HG02588 (cell line): ENCODE measurements around the gene DMRT3.

Source experiments
- ATAC-seq: cut with Tn5 transposase; IDR thresholded peaks from one replicate; pipeline ENCODE4 v1.9.1; 2021; ENCODE audit warnings: mild to moderate bottlenecking, moderate library complexity; ENCODE audit not compliant: unreplicated experiment

DMRT3 gene

GRCh38 chr9:976258-976942 is at the start of gene DMRT3:
Gene DMRT3 (plus strand): TSS chr9:976655. CDS start chr9:977002, 347 bp downstream.
- no peak for ATAC-seq

DNA sequence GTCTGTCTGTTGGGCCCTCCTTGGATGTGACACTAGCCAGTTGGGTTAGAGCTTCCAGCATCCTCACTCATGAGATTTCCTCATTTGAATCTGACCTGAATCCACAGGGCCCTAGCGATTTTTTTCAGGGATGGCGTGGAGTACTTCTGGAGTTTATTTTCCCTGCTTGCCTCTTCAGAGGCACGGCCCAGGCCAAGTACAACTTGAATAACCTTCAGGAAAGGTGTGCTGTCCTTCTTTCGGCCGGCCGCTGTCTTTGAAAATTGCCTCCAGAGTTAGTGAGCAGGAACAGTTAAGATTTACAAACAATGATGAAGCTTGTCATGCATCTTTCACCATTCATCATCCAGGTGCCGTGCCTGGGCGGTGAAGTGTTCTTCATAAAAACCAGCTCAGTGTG is 49.5 kb upstream of the DMRT3 start:
- no peak for ATAC-seq

DNA sequence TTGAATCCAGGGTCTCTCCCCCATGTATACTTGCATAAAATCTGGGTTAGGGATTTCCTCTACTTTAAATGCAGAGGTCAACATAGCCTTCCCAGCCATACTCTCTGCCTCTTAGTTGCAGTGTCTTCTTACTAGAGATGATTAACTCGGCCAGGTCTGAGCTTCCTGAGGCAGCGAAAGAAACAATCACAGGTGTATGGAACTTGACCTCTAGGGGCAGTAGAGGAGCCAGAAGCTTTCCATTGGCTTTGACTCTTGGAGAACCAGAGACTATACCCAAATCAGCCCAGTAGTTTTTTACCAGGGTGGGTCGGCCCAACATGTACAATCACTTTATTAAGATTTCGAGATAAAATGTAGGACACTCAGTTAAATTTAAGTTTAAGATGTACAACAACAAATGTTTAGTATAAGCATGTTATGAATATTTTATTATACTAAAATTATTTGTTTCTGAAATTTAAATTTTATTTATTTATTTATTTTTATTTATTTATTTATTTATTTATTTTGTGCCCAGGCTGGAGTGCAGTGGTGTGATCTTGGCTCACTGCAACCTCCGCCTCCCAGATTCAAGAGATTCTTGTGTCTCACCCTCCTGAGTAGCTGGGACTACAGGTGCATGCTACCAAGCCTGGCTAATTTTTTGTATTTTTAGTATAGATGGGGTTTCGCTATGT is 48.0 kb upstream of the DMRT3 start:
- ATAC-seq, result no peak

DNA sequence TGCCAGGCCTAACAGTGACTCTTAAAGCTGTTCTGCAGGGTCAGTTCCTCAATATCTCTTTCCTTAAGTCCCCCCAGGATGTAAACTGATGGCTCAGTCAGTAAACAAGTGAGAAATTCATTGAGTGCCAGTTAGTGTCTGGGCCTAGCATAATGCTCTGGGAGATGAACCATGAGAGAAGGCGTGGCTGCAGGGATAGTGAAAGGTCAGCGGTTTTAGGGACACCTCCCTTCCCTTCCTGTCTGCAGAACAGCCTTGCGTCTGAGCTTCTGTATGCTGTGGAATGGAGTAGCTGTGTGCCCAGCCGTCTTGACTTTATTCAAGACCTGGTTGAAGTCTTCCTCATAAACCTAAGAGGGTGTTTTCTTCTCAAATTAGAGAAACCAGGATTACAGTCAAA is 46.7 kb upstream of the DMRT3 start:
- ATAC-seq, result no peak

DNA sequence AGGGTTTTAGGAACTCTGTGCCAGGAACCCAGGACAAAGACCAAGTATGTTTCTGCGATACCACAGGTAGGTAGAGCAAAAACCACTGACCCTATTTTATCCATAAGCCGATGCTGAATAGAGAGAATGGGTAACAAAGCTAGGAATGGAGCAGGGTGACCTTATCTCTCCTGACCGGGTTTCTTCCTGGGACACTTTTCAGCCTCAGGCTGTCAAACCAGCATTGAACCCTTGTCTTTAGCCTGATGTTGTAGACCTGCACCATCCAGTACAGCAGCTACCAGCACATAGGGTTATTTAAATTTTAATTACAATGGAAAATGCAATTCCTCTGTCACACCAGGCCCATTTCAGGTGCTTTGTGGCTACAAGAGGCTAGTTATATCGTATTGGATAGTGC is 43.1 kb upstream of the DMRT3 start:
- ATAC-seq, result no peak

- ATAC-seq, result no peak
These were observed 41.0 kb upstream of the DMRT3 start for GRCh38 chr9:935348-935965.

GRCh38 chr9:942805-943580 is 33.5 kb upstream of the DMRT3 start:
- no peak for ATAC-seq

DNA sequence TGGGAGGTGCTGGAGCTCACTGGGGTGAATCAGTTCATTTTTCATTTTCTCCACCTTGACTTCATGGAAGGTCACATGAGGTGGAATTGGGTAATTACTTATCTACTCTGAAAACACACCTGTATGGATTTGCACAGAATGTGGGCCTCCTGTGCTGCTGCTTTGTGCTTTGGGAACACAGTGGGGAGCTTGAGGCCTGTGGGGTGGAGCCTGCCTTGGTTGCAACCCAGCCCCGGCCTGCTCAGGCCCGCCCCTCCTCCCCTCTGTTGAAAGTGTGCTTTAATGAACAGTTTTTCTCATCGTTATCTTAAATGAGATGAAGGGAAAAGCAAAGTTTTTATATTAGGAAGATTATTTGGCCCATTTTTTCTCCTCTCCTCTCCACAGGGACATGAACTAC is 28.5 kb upstream of the DMRT3 start:
- no peak for ATAC-seq

DNA sequence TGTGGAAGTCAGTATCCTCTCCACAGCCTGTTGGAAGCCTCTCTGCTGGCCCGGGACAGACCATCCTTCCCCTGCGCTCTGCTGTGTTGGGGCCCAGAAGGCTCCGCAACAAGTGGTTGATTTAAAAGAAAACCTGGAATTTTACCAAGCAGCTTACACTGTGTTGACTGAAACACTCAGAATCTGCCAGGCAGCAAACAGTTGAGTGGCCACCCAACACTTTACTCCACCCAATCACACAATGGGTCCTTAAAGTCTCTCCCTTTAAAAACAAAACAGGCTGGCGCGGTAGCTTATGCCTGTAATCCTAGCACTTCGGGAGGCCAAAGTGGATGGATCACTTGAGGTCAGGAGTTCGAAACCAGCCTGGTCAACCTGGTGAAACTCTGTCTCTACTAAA is 28.0 kb upstream of the DMRT3 start:
- no peak for ATAC-seq

- ATAC-seq, result no peak
These were observed 26.3 kb upstream of the DMRT3 start for GRCh38 chr9:950139-950538.

DNA sequence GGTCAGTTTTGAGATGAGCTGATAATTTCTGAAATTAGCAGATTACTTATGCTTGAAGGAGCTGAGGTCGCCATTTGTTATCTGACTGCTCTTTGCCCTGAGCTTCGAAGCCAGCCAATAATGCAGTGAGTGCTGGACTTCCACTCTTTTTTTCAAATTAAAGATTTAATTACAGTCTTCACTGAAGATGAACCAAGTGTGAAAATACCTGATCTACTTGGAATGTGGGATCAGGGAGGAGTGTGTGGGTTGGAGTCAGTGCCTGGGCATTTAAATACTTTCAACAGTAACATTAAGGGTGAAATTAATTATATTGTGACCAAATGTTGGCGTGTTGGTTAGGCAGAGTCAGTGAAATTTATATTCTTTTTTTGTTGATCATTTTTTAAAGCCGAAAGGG is 23.9 kb upstream of the DMRT3 start:
- ATAC-seq, result no peak

DNA sequence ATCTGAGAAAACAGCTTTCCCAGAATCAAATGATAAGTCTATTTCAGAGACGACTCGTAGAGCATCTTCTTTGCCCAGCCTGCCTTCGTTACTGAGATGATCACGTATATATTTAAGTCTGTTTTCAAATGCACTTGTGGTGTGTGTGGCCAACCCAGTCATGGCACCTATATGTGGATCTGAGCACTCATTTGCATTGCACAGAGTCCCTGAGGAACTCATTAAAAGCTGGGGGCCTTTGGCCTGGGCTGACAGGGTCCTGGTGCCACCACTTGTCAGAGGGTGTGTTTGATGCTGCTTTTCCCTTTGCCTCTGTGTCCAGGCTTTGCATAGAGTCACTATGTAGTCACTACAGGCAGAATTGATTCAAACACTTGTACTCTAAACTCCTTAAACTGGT is 17.4 kb upstream of the DMRT3 start:
- ATAC-seq, result no peak

GRCh38 chr9:959914-960313 is 16.5 kb upstream of the DMRT3 start:
- no peak for ATAC-seq

- no peak for ATAC-seq
These were observed 14.4 kb upstream of the DMRT3 start for GRCh38 chr9:962023-962422.

DNA sequence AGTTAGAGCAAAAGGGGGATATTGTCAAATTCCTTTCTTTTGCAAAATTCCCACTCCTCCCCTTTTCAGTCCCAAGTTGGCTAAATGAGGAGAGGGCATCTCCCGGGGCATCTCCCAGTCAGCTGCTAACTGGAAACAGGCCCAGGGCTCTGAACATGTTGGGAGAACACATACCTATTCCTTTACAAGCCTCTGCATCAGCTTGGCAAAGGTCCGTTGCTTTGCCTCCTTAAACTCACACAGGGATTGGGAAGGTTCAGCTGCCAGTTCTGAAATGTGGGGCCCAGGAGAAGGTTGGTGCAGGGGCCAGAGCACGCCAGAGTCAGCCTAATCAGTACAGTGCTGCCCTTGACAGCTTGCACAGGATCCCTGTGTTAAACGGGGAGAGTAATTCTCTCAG is 11.0 kb upstream of the DMRT3 start:
- no peak for ATAC-seq

GRCh38 chr9:966870-967269 is 9.6 kb upstream of the DMRT3 start:
- ATAC-seq, result no peak

- no peak for ATAC-seq
These were observed 9.0 kb upstream of the DMRT3 start for GRCh38 chr9:967436-967835.

DNA sequence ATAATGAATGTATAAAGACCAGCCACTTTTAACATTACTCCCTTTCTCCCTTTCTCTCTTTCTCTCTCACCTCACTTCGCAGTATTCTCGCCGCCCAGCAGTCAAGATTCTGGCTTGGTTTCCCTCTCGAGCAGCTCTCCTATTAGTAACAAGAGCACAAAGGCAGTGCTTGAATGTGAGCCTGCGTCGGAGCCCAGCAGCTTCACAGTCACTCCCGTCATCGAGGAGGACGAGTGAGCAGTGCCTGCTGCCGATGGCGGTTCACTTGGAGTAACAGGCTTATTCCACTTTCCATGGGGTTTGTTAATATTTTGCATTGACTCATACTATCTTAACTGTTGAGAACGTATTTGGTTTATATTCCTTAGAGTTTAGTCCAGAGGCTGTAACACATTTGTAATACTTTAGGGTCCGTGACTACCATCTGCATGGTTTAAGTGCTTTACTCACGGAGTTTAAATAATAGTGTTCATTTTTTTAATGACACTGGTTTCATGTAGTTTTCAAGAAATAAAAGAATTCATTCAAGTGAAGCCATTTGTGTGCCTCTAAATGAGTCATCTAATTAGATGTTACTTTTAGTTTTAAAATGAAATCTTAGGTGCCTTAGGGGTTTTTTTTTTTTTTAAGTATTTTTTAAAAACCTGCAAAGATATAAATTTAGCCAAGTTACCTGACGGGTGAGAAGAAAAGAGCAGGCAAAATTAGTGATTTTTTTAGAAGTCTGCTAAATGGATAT is 8.4 kb upstream of the DMRT3 start:
- ATAC-seq, result no peak

DNA sequence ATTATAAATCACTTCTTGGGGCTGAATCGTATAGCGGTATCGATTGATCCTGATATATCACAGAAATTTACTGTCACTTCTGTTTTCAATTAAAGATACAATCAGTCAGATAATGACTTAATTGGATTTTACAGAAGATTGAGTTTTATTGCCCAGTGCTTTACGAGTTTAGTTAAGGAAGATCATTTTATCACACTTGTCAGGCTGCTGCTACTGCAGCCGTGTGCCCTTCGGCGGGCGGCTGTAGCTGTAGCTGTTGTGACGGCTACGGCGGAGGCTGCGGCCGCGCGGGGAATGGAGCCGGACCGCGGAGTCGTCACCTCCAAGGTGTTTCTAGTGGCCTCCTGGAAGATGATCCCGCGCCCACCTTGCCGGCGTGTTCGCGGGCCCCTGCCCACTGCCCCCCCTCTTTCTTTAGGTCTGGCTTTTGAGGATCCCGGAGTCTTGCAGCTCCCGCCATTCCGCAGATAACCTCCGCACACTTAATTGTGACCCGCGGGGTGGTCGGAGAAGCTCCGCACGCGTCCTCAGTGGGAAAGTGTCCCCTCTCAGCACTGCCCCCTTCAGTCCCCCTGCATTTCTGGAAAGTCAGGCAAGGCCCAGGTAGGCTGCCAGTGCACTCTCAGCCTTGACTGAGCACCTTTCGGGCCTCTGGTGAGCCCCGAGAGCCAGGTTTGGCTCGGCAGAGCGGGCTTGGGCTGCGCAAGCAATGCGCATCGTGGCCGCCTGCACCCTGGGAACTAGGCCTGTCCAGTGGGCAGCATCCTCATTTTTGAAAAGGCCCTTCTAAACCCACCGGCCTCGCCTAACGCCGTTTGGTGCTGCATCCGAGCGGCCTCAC is 6.9 kb upstream of the DMRT3 start:
- ATAC-seq, result no peak
